Retina (tissue), 1 donor: ENCODE results near the gene TRPM3.
"Not testable (repeated sequence)": the region's sequence is repeated elsewhere in the genome, so short reads cannot be mapped to it uniquely, and the experiment has no call there.

Source experiments
- DNase-seq: peaks from one replicate; pipeline ENCODE4 v3.0.0-alpha.2; 2016

TRPM3 gene

DNA sequence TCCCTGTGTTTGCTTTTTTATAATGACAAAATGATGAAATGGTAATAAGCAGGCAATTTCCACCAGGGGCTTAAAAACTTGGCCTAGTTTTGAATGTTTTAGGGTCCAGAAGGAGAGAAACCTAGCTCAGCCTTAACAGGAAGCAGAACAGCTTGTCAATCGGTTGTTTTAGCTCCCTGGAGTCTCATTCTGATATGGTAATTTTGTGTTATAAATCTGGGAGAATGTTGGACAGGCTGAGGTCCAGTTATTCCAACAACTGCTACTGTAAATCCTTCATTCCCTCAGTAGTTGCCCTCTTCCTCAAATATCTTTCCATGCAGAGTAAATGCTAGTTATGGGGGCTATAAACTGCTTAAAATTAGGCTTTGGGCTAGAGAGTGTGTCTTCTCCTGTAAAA is 397.4 kb downstream of the TRPM3 start:
- not testable (repeated sequence) for DNase-seq

DNA sequence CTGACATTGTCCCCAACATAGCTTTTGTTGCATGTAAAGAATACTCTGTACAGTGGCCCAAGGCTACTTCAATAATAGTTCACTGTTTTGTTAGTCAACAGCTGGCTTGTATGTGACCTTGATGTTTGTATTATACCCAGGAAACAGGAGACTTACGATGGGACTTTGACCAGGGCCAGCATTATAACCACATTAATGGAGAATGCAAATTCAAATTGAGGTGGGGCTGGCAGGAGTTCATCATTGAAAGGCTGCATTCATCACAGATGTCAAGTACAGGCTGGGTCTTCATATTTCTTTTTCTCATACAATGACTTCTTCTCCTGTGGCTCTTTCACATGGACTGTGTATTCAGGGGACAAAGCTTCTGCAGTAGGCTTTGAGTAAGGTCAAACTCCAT is 414.6 kb downstream of the TRPM3 start:
- DNase-seq = not testable (repeated sequence)

DNA sequence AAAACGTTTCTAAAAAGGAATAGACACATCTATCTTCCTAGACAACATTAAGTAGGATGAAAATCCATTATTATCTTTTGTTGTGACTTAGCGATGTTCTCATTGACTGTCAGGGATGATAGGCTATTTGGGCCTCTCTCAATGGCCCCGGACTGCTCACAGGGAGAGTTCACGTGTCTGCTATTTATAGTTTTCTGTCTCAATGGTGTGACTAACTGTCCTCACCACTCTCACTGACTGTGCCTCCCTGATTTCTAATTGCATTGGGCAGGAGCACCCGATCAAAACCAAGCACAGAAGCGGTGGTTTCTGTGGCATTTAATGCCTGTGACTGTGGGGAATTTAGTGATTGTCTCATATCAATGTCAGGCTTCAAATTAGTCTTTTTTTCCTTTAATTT is 420.3 kb downstream of the TRPM3 start:
- no peak for DNase-seq

DNA sequence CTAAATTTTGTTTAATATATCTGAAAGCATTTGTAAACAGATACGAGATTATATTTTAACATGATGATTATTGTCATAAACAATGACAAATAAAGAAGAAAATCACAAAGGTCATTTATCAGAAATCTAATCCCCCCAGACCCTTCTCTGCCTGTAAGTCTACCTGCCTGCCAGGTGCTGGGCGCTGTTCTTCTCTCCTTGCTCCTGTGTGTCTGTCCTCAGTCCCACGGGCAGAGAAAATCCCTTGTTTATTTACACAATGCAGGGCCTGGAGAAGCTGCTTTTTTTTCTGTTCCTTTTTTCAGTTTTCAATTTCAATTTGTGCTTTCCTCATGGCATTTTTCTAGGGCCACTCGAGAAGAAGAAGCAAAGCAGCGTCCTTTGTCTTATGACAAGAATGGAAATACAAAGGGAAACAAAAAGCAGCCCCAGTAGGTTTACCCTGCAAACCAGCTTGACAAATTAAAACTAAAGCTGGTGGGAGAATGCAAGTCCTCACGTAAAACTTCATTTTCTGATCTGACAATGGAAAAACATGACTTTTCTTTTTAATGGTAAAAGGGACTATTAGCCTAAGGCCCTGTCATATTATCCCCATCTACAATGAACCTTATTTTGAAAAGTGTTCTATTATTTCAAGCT is 424.6 kb downstream of the TRPM3 start:
- DNase-seq = no peak

DNA sequence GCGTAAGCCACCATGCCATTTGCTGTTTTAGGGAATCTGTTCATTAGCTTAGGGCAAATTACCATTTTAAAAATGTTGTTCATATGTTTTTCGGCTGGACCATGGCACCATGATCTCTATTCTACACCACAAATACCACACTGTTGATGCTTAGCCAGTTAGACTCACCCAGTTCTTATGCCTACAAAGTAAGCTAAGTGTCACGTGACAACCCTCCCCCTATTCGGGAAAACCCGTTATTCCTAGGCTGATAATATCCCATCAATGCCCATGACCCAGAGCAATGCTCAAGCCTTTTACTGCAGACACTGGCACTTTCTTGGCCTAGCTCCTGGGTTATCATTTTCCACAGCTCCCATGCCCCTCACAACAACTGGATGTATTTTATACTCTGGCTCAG is 426.7 kb downstream of the TRPM3 start:
- DNase-seq = no peak

DNA sequence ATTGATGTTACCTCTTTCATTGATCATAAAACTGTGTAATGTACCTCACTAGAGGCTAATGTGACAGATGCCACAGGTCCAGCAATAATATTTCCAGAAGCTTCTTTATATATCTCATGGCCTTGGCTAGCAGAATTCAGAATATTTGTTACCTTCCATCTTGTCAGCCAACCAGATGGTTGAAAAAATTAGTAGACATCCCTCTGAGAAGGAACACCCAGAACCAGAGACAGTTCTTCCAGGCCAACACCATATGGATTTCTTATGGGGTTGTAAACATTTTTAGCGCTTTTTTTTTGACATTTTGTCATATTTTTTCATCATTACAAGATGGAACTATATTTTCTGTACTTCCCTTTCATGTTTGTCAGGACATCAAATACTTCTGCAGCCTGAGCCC is 428.2 kb downstream of the TRPM3 start:
- no peak for DNase-seq

DNA sequence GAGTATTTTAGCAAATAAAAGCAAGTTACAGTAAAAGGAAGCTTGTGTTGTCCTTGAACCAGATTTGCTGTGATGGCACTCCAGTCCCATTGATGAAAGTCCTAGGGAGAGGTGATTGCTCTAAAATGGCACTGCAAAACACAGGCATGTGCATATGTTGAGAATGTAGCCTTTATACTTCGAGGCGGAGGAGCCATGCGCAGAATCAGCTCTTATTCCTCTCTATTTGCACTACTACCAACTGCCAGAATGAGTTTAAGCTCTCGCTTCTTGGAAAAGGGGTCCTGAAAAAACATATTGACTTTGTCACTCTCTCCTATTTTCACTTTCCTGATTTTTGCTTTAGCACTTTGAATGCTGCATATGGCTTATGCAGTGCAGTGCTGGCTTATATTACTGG is 429.0 kb downstream of the TRPM3 start:
- DNase-seq = peak; percentile 9

DNA sequence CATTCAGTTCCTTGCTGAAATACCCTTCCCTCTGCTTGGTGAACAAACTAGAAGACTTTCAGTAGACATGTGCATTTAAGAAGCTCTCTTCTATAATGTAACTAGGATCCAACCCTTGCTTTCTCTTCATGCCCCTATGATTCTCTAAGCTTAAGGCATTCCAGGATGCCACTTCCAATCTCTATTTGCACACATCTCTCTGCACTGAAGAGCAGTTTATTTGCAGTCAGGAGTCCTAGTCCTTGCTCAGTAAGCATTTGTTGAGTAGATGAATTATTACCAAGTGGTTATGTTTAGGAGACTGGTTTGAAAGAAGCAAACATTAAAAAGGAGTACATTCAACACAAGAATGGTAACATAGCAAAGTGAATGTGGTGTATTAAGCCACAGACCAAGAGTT is 432.7 kb downstream of the TRPM3 start:
- DNase-seq = no peak

DNA sequence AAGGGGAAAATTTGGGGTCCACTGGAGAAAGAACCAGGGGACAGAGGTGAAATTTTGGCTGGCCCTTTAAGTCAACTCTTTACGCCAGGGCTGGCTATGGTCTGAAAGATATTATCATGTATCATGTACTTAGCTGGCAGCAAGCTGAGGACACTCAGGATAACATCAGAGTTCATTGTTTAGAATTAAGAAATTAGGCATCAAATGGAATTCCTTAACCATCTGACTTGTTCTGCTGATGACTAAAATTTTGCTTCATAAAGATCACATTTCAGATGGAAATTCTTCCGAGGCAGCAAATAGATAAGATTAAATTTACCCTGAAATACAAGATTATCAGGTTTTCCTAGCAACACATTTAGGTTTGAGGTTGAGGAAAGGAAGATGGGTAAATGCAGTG is 437.6 kb downstream of the TRPM3 start:
- no peak for DNase-seq

DNA sequence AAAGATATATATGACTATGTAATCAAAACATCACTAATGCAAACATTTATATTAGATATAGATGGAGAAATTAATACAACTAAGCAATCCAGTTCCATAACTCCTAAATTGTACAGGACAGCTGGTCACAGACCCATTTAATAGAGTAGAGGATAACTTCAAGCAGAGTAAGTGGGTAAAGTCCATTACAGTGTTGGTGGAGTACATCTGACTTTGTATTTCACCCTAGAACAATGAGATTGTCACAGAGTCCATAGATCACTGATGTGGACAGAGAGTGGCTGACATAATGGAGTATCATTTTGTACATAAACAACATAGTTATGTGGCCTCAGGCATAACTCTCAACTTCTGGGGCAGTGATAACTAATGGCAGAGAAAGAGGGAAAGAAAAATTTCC is 439.1 kb downstream of the TRPM3 start:
- no peak for DNase-seq

DNA sequence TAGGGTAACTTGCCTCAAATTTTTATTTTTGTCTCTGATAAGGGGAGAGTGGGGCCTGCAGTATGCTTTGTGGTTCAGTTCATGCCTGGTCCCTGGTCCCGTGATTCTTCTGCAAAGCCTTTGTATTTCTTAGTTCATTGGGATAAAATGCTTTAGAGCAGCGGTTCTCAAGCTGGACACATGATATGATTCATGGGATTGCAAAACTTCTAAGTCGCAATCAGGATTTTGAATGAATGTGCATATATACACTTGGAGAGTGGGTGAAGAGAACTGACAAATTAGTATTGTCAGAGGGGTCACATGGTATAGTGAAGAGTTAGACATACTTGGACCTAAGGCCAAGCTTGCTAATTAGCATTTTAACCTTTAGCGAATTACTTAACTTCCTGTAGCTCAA is 441.6 kb downstream of the TRPM3 start:
- DNase-seq = no peak

DNA sequence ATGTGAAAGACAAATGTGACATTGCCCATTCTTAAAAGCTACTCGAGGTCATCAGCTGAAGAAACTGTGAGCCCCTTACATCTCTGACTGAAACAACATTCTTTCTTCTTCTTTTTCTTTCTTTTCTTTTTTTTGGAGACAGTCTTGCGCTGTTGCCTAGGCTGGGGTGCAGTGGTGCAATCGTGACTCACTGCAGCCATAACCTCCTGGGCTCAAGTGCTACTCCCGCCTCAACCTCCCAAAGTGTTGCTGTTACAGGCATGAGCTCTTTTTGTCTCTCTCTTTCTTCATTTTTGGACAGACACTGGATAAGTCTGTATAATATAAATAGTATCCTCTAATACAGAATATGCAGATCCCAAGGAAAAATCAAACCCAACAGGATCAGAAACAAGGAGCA is 443.3 kb downstream of the TRPM3 start:
- no peak for DNase-seq

DNA sequence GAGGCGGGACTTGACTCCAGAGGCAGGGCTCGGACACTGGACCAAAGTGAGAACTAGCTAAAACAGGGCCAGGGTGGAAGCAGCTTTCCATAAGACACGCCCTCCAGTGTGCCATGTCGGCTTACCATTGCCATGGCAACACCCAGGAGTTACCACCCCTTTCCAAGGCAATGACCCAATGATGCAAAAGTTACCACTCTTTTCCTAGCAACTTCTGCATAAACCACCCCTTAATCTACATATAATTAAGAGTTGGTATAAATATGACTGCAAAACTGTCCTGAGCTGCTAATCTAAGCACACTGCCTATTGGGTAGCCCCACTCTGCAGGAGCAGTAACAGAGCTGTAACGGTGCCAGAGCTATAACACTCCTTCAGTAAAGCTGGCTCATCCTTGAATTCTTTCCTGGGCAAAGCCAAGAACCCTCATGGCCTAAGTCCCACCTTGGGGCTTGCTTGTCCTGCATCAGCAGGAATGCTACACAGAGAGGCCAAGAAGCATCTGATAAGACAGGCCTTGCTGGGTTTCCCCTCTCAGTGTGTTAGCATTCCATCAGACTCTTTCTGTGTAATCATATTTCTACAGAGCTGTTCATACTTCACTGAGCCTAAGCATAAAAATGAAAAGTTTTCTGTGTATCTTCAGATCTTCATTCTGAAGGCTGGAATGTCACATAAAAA is 444.2 kb downstream of the TRPM3 start:
- DNase-seq = no peak

DNA sequence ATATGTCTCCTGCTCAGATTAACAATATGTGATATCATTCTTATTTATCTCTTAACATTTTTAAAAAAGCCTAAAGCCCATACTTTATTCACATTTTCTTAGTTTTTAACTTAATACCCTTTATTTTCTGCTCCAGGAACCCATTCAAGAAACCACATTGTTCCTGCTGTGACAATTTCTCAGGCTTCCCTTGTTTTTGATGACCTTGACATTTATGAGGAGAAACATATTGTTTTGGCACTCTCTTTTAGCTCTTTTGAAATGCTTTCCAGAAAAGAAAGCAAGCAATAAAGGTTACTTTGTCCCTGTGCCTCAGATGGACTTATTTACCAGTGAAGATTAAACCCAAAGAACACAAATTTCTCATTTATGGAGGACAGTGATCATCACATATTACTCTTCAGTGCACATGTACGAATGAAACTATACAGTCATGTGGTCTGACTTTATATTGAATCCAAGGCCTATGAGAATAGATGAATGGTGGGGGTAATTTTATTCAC is 445.5 kb downstream of the TRPM3 start:
- no peak for DNase-seq

DNA sequence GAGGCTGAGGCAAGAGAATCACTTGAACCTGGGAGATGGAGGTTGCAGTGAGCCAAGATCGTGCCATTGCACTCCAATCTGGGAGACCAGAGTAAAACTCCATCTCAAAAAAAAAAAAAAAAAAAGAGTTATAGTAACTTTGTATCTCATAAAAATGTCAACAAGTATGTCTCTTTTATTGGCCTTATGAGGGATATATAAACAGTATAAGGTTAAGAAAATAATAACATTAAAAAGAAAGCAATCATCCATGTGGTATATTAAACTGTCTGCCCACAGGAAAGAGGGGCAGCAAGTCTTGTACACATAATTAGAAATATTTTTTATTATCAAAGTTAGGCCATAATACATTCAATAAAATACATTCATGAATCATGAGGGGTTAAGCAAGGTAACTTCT is 447.6 kb downstream of the TRPM3 start:
- no peak for DNase-seq

DNA sequence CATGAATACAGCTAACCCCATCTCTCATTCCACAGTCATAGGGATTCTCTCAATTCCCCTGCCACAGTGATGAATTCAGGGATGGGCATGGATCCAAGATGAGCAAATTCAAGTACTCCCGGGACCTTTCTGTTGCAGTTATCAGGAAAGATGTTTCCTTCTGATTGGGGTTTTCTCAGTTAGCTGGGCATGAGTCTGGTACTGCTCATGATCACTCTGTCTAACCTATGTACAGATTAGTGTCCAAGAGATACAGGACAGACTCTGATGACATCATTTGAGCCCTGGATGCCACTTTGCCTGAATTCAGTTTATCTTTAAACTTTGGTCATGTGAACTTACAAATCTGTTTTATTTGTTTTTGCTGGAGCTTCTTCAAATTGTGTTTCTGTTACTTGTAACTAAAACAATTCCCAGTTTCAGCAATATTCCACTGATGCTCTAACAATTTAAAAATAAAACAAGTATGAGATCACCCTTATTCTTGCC is 449.2 kb downstream of the TRPM3 start:
- DNase-seq = no peak

DNA sequence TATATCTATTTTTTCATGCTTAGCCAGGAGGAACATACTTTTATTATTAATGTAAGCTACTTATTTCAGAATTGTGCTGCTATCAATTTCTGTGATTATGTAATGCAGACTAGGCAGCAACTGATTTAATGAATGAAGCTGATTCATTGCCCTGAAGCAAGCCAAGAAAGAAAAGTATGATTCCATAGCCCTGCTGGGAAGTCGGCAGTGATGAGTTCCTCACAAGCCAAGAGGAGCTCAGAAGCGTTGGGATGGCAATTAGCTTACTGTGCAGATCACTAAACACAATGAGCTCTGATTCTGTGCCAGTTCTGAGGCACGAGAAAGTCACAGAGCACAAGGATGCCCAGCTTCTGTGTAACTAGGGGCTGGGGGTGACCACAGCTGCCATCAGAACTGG is 452.7 kb downstream of the TRPM3 start:
- DNase-seq = no peak

DNA sequence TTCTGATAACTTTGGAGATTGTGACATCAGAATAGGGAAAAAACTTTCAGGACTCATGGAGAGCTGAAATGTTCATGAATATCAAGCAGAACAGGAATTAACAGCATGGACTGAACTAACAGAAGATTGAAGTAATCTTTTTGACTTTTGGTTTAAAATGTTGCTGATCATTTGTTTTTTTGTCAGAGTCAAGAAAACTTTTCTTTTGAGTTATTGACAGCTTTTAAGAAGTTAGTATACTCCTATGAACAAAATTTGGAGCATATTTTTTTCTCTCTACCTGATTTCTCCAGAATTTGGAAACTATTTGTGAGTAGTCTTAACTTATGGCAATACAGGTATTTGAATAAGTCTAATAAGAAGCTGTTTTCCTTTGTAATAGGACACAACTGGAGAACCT is 462.7 kb downstream of the TRPM3 start:
- DNase-seq = no peak

DNA sequence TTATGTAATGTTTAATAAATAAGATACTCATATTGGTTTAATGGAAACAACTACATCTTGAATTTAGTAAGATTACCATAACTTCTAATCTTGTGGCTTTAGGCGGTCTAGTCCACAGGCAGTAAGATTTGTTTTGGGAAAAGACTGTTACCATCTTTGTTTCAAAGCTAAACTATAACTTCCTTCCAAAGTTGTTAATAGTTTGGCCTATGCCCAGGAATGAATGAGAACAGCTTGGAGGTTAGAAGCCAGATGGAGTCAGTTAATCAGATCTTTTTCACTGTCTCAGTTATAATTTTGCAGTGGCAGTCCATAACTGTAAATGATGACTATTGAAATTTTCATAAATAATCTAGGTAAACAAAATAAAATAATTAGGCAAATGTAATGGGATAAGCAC is 465.1 kb downstream of the TRPM3 start:
- DNase-seq = no peak

DNA sequence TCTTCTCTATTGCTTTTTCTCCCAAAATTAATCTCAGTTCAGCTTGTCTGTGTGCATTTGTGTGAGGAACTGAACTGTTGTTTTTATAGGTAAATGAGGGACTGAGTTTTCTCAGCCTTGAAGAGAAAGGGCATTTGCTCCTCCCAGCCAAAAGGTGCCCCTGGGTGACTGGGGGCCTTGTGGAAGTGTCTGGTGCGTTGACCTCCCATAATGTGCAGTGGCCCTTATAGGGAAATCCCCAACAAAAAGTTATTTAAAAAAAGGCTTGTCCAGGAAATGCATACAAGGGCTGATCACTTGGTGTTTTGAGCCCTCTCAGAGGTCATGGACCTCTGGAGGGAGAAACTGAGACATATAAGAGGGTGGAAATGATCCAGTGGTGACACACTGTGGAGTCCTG is 467.3 kb downstream of the TRPM3 start:
- DNase-seq = no peak

DNA sequence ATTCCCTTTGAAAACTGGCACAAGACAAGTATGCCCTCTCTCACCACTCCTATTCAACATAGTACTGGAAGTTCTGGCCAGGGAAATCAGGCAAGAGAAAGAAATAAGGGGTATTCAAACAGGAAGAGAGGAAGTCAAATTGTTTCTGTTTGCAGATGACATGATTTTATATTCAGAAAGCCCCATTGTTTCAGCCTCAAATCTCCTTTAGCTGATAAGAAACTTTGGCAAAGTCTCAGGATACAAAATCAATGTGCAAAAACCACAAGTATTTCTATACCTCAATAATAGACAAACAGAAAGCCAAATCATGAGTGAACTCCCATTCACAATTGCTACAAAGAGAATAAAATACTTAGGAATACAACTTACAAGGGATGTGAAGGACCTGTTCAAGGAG is 476.8 kb downstream of the TRPM3 start:
- not testable (repeated sequence) for DNase-seq

DNA sequence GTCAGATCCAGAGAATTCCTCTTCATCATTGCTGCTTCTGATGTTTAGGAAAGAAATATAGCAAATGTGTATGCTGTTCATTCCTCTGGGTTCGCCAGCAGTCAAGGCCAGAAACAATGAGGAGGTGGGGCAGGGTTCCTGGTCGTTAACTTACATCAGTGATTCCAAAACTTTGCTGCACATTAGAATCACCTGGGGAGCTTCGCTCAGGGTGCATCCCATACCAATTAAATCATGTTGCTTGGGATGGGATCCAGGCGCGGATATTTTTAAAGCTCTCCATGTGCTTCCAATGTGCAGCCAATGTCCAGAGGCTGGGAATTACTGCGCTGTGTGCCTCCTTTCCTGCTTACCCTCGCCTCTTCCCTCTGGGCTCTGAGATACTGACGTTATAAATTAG is 479.1 kb downstream of the TRPM3 start:
- DNase-seq = no peak

DNA sequence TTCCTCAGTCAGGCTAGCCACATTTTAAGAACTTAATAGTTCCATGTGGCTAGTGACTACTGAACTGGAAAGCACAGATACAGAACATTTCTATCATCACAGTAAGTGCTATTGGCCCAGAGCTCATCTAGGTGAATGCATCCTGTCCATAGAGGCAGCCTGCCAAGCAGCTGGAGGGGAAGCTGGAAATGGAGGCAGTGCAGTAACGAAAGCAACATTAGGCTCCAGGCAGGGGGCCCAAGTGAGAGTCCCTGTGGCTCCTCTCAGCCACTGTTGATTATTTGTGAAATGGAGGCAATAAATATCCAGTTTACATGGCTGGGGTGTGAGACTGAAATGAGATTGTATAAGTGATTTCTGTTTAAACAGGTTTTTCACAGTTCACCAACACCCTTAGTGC is 479.8 kb downstream of the TRPM3 start:
- no peak for DNase-seq

DNA sequence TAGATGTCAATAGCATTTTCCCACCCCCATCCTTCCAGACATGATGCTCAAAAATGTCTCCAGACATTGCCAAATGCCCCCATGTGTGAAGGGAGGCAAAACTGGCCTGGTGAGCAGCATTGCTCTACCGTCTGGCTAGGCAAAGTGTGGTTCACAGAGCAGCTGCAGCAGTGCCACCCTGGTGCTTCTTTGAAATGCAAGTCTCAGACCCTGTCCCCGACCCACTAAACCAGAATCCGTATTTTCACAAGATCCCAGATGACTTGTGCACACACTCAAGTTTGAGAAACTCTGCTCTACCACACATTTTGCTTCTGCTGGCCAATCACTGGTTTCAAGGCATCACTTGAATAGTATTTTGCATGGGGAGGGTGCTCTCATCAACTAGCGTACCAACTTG is 480.4 kb downstream of the TRPM3 start:
- DNase-seq = no peak
